GM12891 (cell line): Measurements from ENCODE around the gene SLC16A4.

Source experiments
- PAX5 ChIP-seq: IDR thresholded peaks from 2 replicates; pipeline ENCODE4 v1.6.1; 2011; ENCODE audit warnings: low read length, moderate library complexity, mild to moderate bottlenecking; ENCODE audit not compliant: insufficient read depth, severe bottlenecking
- POLR2A ChIP-seq: IDR thresholded peaks from 2 replicates; pipeline ENCODE4 v1.6.1; 2011; ENCODE audit warnings: low read depth, low read length, control low read depth
- POLR2AphosphoS5 ChIP-seq: IDR thresholded peaks from 2 replicates; pipeline ENCODE4 v1.6.1; 2011; ENCODE audit warnings: low read depth, low read length, control low read depth
- POU2F2 ChIP-seq: IDR thresholded peaks from 2 replicates; pipeline ENCODE4 v1.6.1; 2011; ENCODE audit warnings: low read depth, mild to moderate bottlenecking, control low read depth, low read length, moderate library complexity
- SPI1 ChIP-seq: IDR thresholded peaks from 2 replicates; pipeline ENCODE4 v1.6.1; 2011; ENCODE audit warnings: low read depth, low read length, control low read depth
- TAF1 ChIP-seq: IDR thresholded peaks from 2 replicates; pipeline ENCODE4 v1.6.1; 2011; ENCODE audit warnings: low read depth, low read length, control low read depth

DNA sequence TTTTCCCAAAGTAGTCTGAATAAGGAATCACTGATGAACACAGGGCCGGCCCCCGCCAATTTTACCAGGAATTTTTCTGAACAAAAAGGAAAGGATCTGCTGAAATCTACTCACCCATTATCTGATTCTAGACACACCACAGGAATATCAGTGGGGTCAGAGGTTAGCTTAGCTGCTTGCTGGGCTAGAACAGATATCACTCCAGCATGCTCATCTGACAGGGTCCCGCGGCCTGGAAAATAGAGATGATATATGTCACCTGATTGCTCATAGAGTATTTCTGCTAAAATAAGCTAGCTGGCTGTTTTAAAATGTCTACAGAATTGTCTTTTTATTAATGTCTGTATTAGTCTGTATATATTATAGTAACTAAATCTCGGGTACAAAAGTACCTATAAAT lies 13.0 kb upstream of the SLC16A4 start:
- TF ChIP-seq POLR2AphosphoS5 (no peak), TAF1 (no peak), POLR2A (no peak), SPI1 (no peak), PAX5 (no peak), POU2F2 (no peak)
